K562 (cell line): ENCODE data around the gene EXOC3L2. TPM values are rescaled to one million over a fixed set of nuclear protein-coding genes. Genes with fewer than 3 reads are reported as not detected.

Source experiments
- ATAC-seq: fragments of 200-7000 bp; cut with Tn5 transposase; 3 replicates; pipeline ENCODE4 v1.9.1; 2020; ENCODE audit warnings: moderate library complexity
- BruUV-seq: library from RNA; stranded (reverse); fragments of 400-500 nt; replicated peaks from 2 replicates; lab custom pipeline; 2021; lab: Mats Ljungman, UMichigan
- CTCF ChIA-PET: fragments of 300-600 bp; formaldehyde crosslinking; extraction: SDS; loops from one replicate; lab custom pipeline; 2021; ENCODE audit warnings: low intra/inter-chr PET ratio; lab: Yijun Ruan, JAX
- POLR2A ChIA-PET: fragments of 300-600, 350-650 bp; sonication (Branson Sonifier 250); formaldehyde crosslinking; extraction: SDS; loops from one replicate; lab custom pipeline; 2021; ENCODE audit warnings: antibody characterized with exemption, inconsistent platforms; lab: Yijun Ruan, JAX
- DNase-seq, 4 experiments: peaks; one replicate each; pipeline versions ENCODE4 v3.0.0 to v3.0.0-alpha.2; 2011 to 2018; ENCODE audit warnings: low spot score in 3 of 4, mixed read lengths in 3 of 4; ENCODE audit errors: extremely low read depth in 1 of 4
- FAIRE-seq: peaks from 2 replicates; lab custom pipeline; 2011; peaks lifted over from hg19 to GRCh38; lab: Jason Lieb, UNC
- H2AFZ ChIP-seq: 2 replicates; pipeline ENCODE4 v1.6.0; 2011; ENCODE audit warnings: low read depth, low read length, control low read depth, inconsistent platforms
- H3K27ac ChIP-seq: fragments of 200-600 bp; 3 replicates; pipeline ENCODE4 v1.8.0; 2011; ENCODE audit warnings: low read depth, mild to moderate bottlenecking, control low read depth, inconsistent platforms, low read length, moderate library complexity, mixed read lengths; ENCODE audit errors: extremely low read depth
- H3K27me3 ChIP-seq, 2 experiments: fragments of 300-600 bp in 1 of 2; 2 replicates in 1 of 2; 3 replicates in 1 of 2; pipeline versions ENCODE4 v1.6.0 to v1.8.0; 2011; ENCODE audit warnings: inconsistent platforms in 2 of 2, low read length in 2 of 2, mild to moderate bottlenecking in 1 of 2, mixed read lengths in 1 of 2, moderate library complexity in 1 of 2; ENCODE audit not compliant: control insufficient read depth in 2 of 2, insufficient read depth in 2 of 2
- H3K36me3 ChIP-seq: fragments of 300-600 bp; 3 replicates; pipeline ENCODE4 v1.8.0; 2011; ENCODE audit warnings: mild to moderate bottlenecking, low read length, inconsistent platforms; ENCODE audit not compliant: control insufficient read depth, insufficient read depth
- H3K4me1 ChIP-seq, 2 experiments: fragments of 200-600 bp in 1 of 2; replicated peaks in 1 of 2; 2 replicates in 1 of 2; 3 replicates in 1 of 2; pipeline versions ENCODE4 v1.5.1 to v1.8.0; 2011; ENCODE audit warnings: inconsistent platforms in 2 of 2, low read length in 2 of 2, mild to moderate bottlenecking in 1 of 2, mixed read lengths in 1 of 2, moderate library complexity in 1 of 2; ENCODE audit not compliant: control insufficient read depth in 2 of 2, insufficient read depth in 2 of 2
- H3K4me2 ChIP-seq: 2 replicates; pipeline ENCODE4 v1.6.1; 2011; ENCODE audit warnings: low read length, control low read depth, inconsistent platforms, mixed read lengths; ENCODE audit not compliant: insufficient read depth
- H3K4me3 ChIP-seq: fragments of 200-600 bp; sonication (generic), shearing (Covaris generic); 2 replicates; pipeline ENCODE4 v1.5.1; 2016; ENCODE audit warnings: control low read depth, inconsistent platforms
- H3K79me2 ChIP-seq: fragments of 200-600 bp; 3 replicates; pipeline ENCODE4 v1.8.0; 2011; ENCODE audit warnings: low read length, inconsistent platforms; ENCODE audit not compliant: control insufficient read depth, insufficient read depth
- H3K9ac ChIP-seq, 2 experiments: 2 replicates each; pipeline versions ENCODE4 v1.6.0 to v1.6.1; 2011; ENCODE audit warnings: low read depth in 2 of 2, low read length in 2 of 2, control low read depth in 1 of 2, inconsistent platforms in 1 of 2, mild to moderate bottlenecking in 1 of 2, mixed read lengths in 1 of 2; ENCODE audit not compliant: insufficient read depth in 1 of 2
- H3K9me1 ChIP-seq: one replicate; pipeline ENCODE4 v1.6.0; 2011; ENCODE audit warnings: inconsistent platforms, mild to moderate bottlenecking, low read length, moderate library complexity; ENCODE audit not compliant: control insufficient read depth, insufficient read depth
- H3K9me3 ChIP-seq: replicated peaks from 2 replicates; pipeline ENCODE4 v1.5.1; 2011; ENCODE audit warnings: low read depth, low read length, inconsistent platforms; ENCODE audit not compliant: control insufficient read depth, insufficient read depth
- H4K20me1 ChIP-seq: replicated peaks from 2 replicates; pipeline ENCODE4 v1.6.1; 2011; ENCODE audit warnings: low read length, inconsistent platforms, mixed read lengths; ENCODE audit not compliant: control insufficient read depth, insufficient read depth
- BRD4 ChIP-seq: fragments of 200-600 bp; sonication (generic); IDR thresholded peaks from 2 replicates; pipeline ENCODE4 v1.6.1; 2017; ENCODE audit warnings: inconsistent platforms
- BRD9 ChIP-seq: fragments of 450-650 bp; IDR thresholded peaks from 2 replicates; pipeline ENCODE4 v1.6.1; 2018; ENCODE audit warnings: low read depth; ENCODE audit not compliant: partially characterized antibody
- CHD4 ChIP-seq: fragments of 200-600 bp; sonication (generic); IDR thresholded peaks from 3 replicates; pipeline ENCODE4 v1.6.1; 2012; ENCODE audit warnings: low read depth, mild to moderate bottlenecking, mixed read lengths, low read length, inconsistent platforms; ENCODE audit not compliant: insufficient read depth, insufficient replicate concordance, poor library complexity, severe bottlenecking
- E2F6 ChIP-seq, 2 experiments: IDR thresholded peaks; 2 replicates each; pipeline ENCODE4 v1.6.1; 2011; ENCODE audit warnings: borderline replicate concordance in 1 of 2, control low read depth in 1 of 2, low read depth in 1 of 2, low read length in 1 of 2, mild to moderate bottlenecking in 1 of 2, mixed read lengths in 1 of 2, moderate library complexity in 1 of 2; ENCODE audit not compliant: insufficient read depth in 1 of 2, insufficient read length in 1 of 2, poor library complexity in 1 of 2, severe bottlenecking in 1 of 2; ENCODE audit errors: extremely low read depth in 1 of 2
- ESRRB ChIP-seq: fragments of 250-450 bp; sonication (Bioruptor Pico); IDR thresholded peaks from 2 replicates; pipeline ENCODE4 v1.5.0; 2020; ENCODE audit warnings: mild to moderate bottlenecking, moderate library complexity, borderline replicate concordance
- KAT2B ChIP-seq: IDR thresholded peaks from one replicate; pipeline ENCODE4 v1.6.1; 2012; ENCODE audit warnings: low read depth, mild to moderate bottlenecking, control low read depth, inconsistent platforms, low read length, moderate library complexity
- MAZ ChIP-seq, 2 experiments: fragments of 450-650 bp in 1 of 2; sonication (generic) in 1 of 2; formaldehyde crosslinking; IDR thresholded peaks in 1 of 2; conservative IDR thresholded peaks in 1 of 2; 2 replicates each; pipeline versions ENCODE4 v1.4.0 to v1.5.0; 2020; ENCODE audit warnings: mild to moderate bottlenecking in 1 of 2, missing genetic modification reagents in 1 of 2
- PHTF2 ChIP-seq: fragments of 250-450 bp; sonication (Bioruptor Pico); IDR thresholded peaks from 2 replicates; pipeline ENCODE4 v1.5.0; 2021; ENCODE audit warnings: mild to moderate bottlenecking
- SMAD2 ChIP-seq: fragments of 150-350 bp; IDR thresholded peaks from 2 replicates; pipeline ENCODE4 v1.6.1; 2014; ENCODE audit warnings: low read depth, mild to moderate bottlenecking, low read length
- SPI1 ChIP-seq: IDR thresholded peaks from 2 replicates; pipeline ENCODE4 v1.6.1; 2011; ENCODE audit warnings: low read depth, low read length, control low read depth, borderline replicate concordance
- ZNF449 ChIP-seq: fragments of 250-450 bp; sonication (Bioruptor Pico); IDR thresholded peaks from 2 replicates; pipeline ENCODE4 v1.8.0; 2022; ENCODE audit warnings: moderate library complexity, mild to moderate bottlenecking, inconsistent platforms
- WGBS: fragments of 100-300 bp; shearing (Covaris generic); methylation state at CpG from one replicate; pipeline ENCODE4 v1.1.6; 2016; ENCODE audit warnings: low coverage, mixed read lengths; ENCODE audit not compliant: insufficient coverage; ENCODE audit errors: missing lambda C conversion rate; 5-methylcytosine and 5-hydroxymethylcytosine counted together
- in situ Hi-C: fragments of 300-500 bp; cut with MboI; formaldehyde crosslinking; loops from 4 replicates; pipeline ENCODE4 v1.15.0; 2018; ENCODE audit warnings: inconsistent platforms, mixed read lengths
- intact Hi-C: fragments of 100-400 bp; cut with micrococcal nuclease; formaldehyde crosslinking; loops from 2 replicates; pipeline ENCODE4 v1.14.2; 2022
- polyA plus RNA-seq, 8 experiments: library from polyadenylated mRNA; depleted of rRNA in 4 of 8; stranded (reverse) in 5 of 8; unstranded in 3 of 8; fragments of >200 nt; fragmentation: Nextera tagmentation in 2 of 8; fragmentation: Illumina TruSeq in 1 of 8; extraction: Ambion mirVana in 2 of 8; extraction: Trizol in 1 of 8; gene quantifications; 2 replicates each; pipeline versions ENCODE4 v1.2.1 to v1.2.3, GENCODE V29; 2011 to 2014; ENCODE audit warnings: inconsistent platforms in 1 of 8, missing spikeins in 1 of 8
- total RNA-seq, 7 experiments: library from RNA; depleted of rRNA in 6 of 7; stranded (reverse); fragments of >200 nt in 6 of 7; fragmentation: Illumina TruSeq in 2 of 7; extraction: Trizol in 2 of 7; gene quantifications; 2 replicates each; pipeline versions ENCODE4 v1.2.1 to v1.2.3, GENCODE V29; 2011 to 2021; ENCODE audit warnings: low replicate concordance in 1 of 7
- TF ChIP-seq, protein P1 (sequence below): fragments of 450-650 bp; IDR thresholded peaks from 2 replicates; pipeline ENCODE4 v1.6.1; 2016; ENCODE audit warnings: antibody characterized with exemption
- TF ChIP-seq, protein P2 (sequence below): sonication (generic); formaldehyde crosslinking; IDR thresholded peaks from 2 replicates; pipeline ENCODE4 v1.8.0; 2022; ENCODE audit warnings: mild to moderate bottlenecking, missing genetic modification reagents
- TF ChIP-seq, protein P3 (sequence below): IDR thresholded peaks from 2 replicates; pipeline ENCODE4 v1.6.1; 2016; ENCODE audit warnings: missing genetic modification characterization, missing compliant biosample characterization

Gene EXOC3L2
- total and polyA plus RNA-seq, 9 of the 15 experiments (the other 6 are each of a cell fraction or from before 2014, with no cell fraction given) = 0.31 to 19.0 (median 2.4) TPM

DNA sequence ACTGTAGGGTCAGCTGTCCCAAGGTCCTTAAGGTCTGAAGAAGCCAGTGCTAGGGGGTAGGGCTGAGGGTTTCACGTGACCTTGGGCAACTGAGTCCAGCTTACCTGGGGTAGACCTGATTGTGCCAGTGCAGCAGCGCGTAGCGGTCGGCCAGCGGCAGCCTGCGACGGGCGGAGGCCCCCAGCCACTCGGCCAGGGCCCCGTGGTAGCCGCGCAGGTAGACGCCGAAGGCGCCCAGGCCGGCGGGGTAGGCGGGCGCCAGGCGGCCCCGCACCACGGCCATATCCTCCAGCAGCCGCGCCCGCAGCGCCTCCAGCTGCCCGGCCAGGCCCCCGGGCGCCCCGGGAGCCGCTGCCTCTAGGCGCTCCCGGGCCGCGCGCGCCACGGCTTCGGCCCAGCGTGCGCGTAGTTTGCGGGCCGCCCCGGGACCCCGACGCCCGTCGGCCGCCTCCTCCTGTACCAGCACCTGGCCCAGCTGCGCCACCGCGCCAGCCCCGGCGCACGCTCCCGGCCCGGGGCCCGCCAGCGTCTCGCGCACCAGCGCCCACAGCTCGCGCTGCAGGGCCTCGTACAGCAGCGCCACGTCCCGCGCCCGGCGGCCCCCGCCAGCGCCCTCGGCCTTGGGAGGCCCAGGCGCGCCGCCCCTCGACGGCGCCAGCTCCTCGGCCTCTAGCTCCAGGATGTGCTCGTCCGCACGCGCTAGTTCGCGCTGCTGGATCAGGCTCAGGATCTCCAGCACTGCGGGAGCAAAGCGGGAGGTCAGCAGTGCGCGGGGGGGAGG is 10.9 kb downstream of the EXOC3L2 start:
- Histone ChIP-seq H4K20me1 (no peaks in the 10 kb centered on the region), H3K4me2 (no peak overlapping the region), H3K4me3 (no peak overlapping the region), H3K9ac (no peak overlapping the region), H3K4me1 (peaks cover 0 to 16% of the 10 kb centered on the region in 2 experiments; a peak in 2 of 5 replicates), H3K27ac (no peak overlapping the region), H3K9me3 (no peaks in the 10 kb centered on the region), H3K79me2 (no peaks in the 10 kb centered on the region), H2AFZ (no peak overlapping the region), H3K36me3 (peaks cover 15% of the 10 kb centered on the region), H3K27me3 (no peaks in the 10 kb centered on the region), H3K9me1 (no peaks in the 10 kb centered on the region)
- BruUV-seq = no TSS peak
- CTCF ChIA-PET = no interaction called here
- WGBS = 95% methylated on average over 23 of the region's 93 CpGs
- ATAC-seq (no peak), FAIRE-seq (no peak), DNase-seq (no peak)
- POLR2A ChIA-PET = interaction anchor here (0.5 kb wide), 1 partner anchor 88 kb away, joined by 3 read pairs; the partner anchor contains the start of gene CKM
- intact Hi-C loops = no loop called here
- in situ Hi-C loops = no loop called here
- TF ChIP-seq E2F6 (IDR thresholded peaks at IDR 0.05; ENCODE audit: borderline replicate concordance in 1 of 2, extremely low read depth in 1 of 2, insufficient read depth in 1 of 2, insufficient read length in 1 of 2, low read depth in 1 of 2, low read length in 1 of 2, poor library complexity in 1 of 2, severe bottlenecking in 1 of 2) (no peak), SMAD2 (no peak), BRD9 (no peak), PHTF2 (no peak), KAT2B (no peak), SPI1 (no peak), ZNF449 (CRISPR knock-in tag) (no peak), CHD4 (no peak), MAZ (CRISPR knock-in tag; conservative IDR thresholded peaks at IDR 0.05 in 1 of 2, IDR thresholded peaks at IDR 0.05 in 1 of 2) (no peak), BRD4 (no peak), ESRRB (CRISPR knock-in tag) (no peak)
- TF ChIP-seq, protein P1, sequence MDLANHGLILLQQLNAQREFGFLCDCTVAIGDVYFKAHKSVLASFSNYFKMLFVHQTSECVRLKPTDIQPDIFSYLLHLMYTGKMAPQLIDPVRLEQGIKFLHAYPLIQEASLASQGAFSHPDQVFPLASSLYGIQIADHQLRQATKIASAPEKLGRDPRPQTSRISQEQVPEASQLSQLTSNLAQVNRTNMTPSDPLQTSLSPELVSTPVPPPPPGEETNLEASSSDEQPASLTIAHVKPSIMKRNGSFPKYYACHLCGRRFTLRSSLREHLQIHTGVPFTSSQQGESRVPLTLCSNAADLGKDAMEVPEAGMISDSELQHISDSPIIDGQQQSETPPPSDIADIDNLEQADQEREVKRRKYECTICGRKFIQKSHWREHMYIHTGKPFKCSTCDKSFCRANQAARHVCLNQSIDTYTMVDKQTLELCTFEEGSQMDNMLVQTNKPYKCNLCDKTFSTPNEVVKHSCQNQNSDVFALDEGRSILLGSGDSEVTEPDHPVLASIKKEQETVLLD = no peak
- TF ChIP-seq, protein P2, sequence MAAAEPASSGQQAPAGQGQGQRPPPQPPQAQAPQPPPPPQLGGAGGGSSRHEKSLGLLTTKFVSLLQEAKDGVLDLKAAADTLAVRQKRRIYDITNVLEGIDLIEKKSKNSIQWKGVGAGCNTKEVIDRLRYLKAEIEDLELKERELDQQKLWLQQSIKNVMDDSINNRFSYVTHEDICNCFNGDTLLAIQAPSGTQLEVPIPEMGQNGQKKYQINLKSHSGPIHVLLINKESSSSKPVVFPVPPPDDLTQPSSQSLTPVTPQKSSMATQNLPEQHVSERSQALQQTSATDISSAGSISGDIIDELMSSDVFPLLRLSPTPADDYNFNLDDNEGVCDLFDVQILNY (CRISPR knock-in tag) = no peak
- TF ChIP-seq, protein P3, sequence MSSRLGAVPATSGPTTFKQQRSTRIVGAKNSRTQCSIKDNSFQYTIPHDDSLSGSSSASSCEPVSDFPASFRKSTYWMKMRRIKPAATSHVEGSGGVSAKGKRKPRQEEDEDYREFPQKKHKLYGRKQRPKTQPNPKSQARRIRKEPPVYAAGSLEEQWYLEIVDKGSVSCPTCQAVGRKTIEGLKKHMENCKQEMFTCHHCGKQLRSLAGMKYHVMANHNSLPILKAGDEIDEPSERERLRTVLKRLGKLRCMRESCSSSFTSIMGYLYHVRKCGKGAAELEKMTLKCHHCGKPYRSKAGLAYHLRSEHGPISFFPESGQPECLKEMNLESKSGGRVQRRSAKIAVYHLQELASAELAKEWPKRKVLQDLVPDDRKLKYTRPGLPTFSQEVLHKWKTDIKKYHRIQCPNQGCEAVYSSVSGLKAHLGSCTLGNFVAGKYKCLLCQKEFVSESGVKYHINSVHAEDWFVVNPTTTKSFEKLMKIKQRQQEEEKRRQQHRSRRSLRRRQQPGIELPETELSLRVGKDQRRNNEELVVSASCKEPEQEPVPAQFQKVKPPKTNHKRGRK (tag) = no peak
